Endothelial cell (in vitro differentiated cells): Measurements from ENCODE around the gene PTPRCAP. TPM values are rescaled to one million over a fixed set of nuclear protein-coding genes. Genes with fewer than 3 reads are reported as not detected.
"Not testable (repeated sequence)": the region's sequence is repeated elsewhere in the genome, so short reads cannot be mapped to it uniquely, and the experiment has no call there.

ENCODE experiments used
- DNase-seq: peaks from one replicate; pipeline ENCODE4 v3.0.0; 2021; ENCODE audit warnings: low spot score
- H3K27ac Mint-ChIP-seq: one replicate; pipeline ENCODE4 v1.8.0; 2021; ENCODE audit warnings: mixed read lengths, inconsistent platforms; ENCODE audit not compliant: unreplicated experiment
- H3K27me3 Mint-ChIP-seq: one replicate; pipeline ENCODE4 v1.8.0; 2021; ENCODE audit warnings: mild to moderate bottlenecking, moderate library complexity, mixed read lengths, inconsistent platforms; ENCODE audit not compliant: unreplicated experiment
- H3K36me3 Mint-ChIP-seq: one replicate; pipeline ENCODE4 v1.8.0; 2021; ENCODE audit warnings: mild to moderate bottlenecking, low read depth, mixed read lengths, inconsistent platforms; ENCODE audit not compliant: unreplicated experiment
- H3K4me1 Mint-ChIP-seq: one replicate; pipeline ENCODE4 v1.8.0; 2021; ENCODE audit warnings: mild to moderate bottlenecking, mixed read lengths, inconsistent platforms; ENCODE audit not compliant: unreplicated experiment
- H3K4me3 Mint-ChIP-seq: one replicate; pipeline ENCODE4 v1.8.0; 2021; ENCODE audit warnings: mild to moderate bottlenecking, mixed read lengths, inconsistent platforms; ENCODE audit not compliant: unreplicated experiment
- H3K9me3 Mint-ChIP-seq: one replicate; pipeline ENCODE4 v1.8.0; 2021; ENCODE audit warnings: mixed read lengths, inconsistent platforms; ENCODE audit not compliant: unreplicated experiment
- total RNA-seq: library from RNA; stranded (reverse); fragmentation: NEBNext Ultra II Directional; extraction: Animal tissue kit (Norgen Biotek cat#: 25700); gene quantifications from one replicate; pipeline ENCODE4 v1.2.1, GENCODE V29; 2021; ENCODE audit not compliant: unreplicated experiment
- TF ChIP-seq, protein P1 (sequence below): fragments of 200-600 bp; sonication (generic); IDR thresholded peaks from one replicate; pipeline ENCODE4 v1.5.0; 2021; ENCODE audit warnings: antibody characterized with exemption; ENCODE audit not compliant: unreplicated experiment

The PTPRCAP gene
- total RNA-seq, 1 donor from 2014 or later: 12.9 TPM

- Mint-ChIP-seq H3K27ac (peak within 1 kb of the TSS; percentile 75), H3K27me3 (peaks cover 17% of the 10 kb centered on the region), H3K36me3 (peaks cover 10% of the 10 kb centered on the region), H3K4me1 (peaks cover 3% of the 10 kb centered on the region), H3K4me3 (peak within 1 kb of the TSS; percentile 99), H3K9me3 (no peaks in the 10 kb centered on the region)
- TF ChIP-seq, protein P1, sequence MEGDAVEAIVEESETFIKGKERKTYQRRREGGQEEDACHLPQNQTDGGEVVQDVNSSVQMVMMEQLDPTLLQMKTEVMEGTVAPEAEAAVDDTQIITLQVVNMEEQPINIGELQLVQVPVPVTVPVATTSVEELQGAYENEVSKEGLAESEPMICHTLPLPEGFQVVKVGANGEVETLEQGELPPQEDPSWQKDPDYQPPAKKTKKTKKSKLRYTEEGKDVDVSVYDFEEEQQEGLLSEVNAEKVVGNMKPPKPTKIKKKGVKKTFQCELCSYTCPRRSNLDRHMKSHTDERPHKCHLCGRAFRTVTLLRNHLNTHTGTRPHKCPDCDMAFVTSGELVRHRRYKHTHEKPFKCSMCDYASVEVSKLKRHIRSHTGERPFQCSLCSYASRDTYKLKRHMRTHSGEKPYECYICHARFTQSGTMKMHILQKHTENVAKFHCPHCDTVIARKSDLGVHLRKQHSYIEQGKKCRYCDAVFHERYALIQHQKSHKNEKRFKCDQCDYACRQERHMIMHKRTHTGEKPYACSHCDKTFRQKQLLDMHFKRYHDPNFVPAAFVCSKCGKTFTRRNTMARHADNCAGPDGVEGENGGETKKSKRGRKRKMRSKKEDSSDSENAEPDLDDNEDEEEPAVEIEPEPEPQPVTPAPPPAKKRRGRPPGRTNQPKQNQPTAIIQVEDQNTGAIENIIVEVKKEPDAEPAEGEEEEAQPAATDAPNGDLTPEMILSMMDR: no peak
- DNase-seq: peak; percentile 99
Observed at GRCh38 chr11:67428052-67429001, 9.2 kb downstream of the PTPRCAP start, which contains the start of gene RPS6KB2. RPS6KB2 (plus strand) TSS chr11:67428494; CDS start chr11:67428546, 52 bp downstream.

DNA sequence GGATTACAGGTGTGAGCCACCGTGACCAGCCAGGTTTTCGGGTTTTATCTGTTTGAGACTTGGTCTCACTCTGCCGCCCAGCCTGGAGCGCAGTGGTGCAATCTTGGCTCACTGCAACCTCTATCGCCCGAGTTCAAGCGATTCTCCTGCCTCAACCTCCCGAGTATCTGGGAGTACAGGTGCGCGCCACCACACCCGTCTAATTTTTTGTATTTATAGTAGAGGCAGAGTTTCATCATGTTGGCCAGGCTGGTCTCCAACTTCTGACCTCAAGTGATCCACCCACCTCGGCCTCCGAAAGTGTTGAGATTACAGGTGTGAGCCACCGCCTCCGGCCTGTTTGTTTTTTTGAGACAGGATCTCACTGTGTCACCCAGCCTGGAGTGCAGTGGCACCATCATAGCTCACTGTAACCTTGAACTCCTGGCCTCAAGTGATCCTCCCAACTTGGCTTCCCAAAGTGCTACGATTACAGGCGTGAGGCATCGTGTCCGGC, 10.1 kb downstream of the PTPRCAP start:
- H3K27ac Mint-ChIP-seq: peak overlapping the region; percentile 42
- not testable (repeated sequence) for H3K4me1 Mint-ChIP-seq, H3K9me3 Mint-ChIP-seq, DNase-seq
- H3K4me3 Mint-ChIP-seq: peak overlapping the region; percentile 99
- H3K36me3 Mint-ChIP-seq: peaks cover 10% of the 10 kb centered on the region
- peaks cover 17% of the 10 kb centered on the region for H3K27me3 Mint-ChIP-seq

DNA sequence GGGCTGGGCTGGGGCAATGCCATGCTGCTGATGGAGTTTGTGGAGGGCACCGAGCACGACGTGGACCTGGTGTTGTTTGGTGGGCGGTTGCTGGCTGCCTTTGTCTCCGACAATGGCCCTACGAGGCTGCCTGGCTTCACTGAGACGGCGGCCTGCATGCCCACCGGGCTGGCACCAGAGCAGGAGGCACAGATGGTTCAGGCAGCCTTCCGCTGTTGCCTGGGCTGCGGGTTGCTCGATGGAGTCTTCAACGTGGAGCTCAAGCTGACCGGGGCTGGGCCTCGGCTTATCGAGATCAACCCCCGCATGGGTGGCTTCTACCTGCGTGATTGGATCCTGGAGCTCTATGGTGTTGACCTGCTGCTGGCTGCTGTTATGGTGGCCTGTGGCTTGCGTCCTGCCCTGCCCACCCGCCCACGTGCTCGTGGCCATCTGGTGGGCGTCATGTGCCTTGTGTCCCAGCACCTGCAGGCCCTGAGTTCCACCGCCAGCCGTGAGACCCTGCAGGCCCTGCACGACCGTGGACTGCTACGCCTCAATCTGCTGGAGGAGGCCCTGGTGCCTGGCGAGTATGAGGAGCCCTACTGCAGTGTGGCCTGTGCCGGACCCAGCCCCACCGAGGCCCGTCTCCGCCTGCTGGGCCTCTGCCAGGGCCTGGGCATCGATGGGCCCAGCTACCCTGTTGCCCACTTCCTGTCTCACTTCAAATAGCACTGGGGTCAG, 13.4 kb downstream of the PTPRCAP start:
- no peak for DNase-seq
- peaks cover 17% of the 10 kb centered on the region for H3K27me3 Mint-ChIP-seq
- peaks cover 3% of the 10 kb centered on the region for H3K4me1 Mint-ChIP-seq
- TF ChIP-seq, protein P1: no peak
- no peaks in the 10 kb centered on the region for H3K9me3 Mint-ChIP-seq
- H3K36me3 Mint-ChIP-seq: no peaks in the 10 kb centered on the region
- no peak overlapping the region for H3K4me3 Mint-ChIP-seq
- H3K27ac Mint-ChIP-seq: no peak overlapping the region

- H3K4me1 Mint-ChIP-seq: no peaks in the 10 kb centered on the region
- no peaks in the 10 kb centered on the region for H3K36me3 Mint-ChIP-seq
- no peak overlapping the region for H3K4me3 Mint-ChIP-seq
- H3K27me3 Mint-ChIP-seq: peaks cover 15% of the 10 kb centered on the region
- TF ChIP-seq, protein P1: no peak
- no peak for DNase-seq
- H3K27ac Mint-ChIP-seq: no peak overlapping the region
- H3K9me3 Mint-ChIP-seq: no peaks in the 10 kb centered on the region
Observed at GRCh38 chr11:67423466-67423865, 14.0 kb downstream of the PTPRCAP start.

DNA sequence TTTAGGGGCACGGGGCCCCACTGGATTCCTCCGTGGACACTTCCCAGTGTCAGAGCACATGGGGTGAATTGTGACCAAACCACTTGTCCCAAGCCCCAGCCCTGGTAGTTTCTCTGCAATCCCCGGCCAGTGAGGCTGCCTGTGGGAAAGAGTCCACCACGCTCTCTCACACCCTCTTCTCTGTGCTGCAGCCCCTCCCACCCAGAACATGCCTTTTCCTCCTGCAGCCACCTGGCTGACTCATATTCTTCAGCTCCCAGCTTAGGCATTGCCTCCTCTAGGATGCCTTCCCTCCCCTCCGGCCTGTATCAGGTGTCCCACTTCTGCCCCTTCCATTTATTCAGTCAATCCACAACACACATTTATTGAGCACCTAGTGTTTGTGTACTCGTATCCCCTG, 14.6 kb downstream of the PTPRCAP start:
- Mint-ChIP-seq H3K27ac (no peak overlapping the region), H3K4me3 (peak overlapping the region; percentile 52), H3K36me3 (no peaks in the 10 kb centered on the region), H3K4me1 (no peaks in the 10 kb centered on the region), H3K27me3 (peaks cover 15% of the 10 kb centered on the region), H3K9me3 (no peaks in the 10 kb centered on the region)
- DNase-seq: no peak
- TF ChIP-seq, protein P1: no peak
